ENCODE data around the gene CRKL.
"Not testable (repeated sequence)": the region's sequence is repeated elsewhere in the genome, so short reads cannot be mapped to it uniquely, and the experiment has no call there.

Gene CRKL

GRCh38 chr22:20970939-20971657 lies 53.9 kb downstream of the CRKL start:
- no peak for DNase-seq

GRCh38 chr22:20972014-20972694 lies 54.9 kb downstream of the CRKL start:
- DNase-seq: not testable (repeated sequence)

- DNase-seq: no peak
Measured at GRCh38 chr22:20972933-20973577, 55.8 kb downstream of the CRKL start.

GRCh38 chr22:20973634-20974286 lies 56.6 kb downstream of the CRKL start:
- no peak for DNase-seq

GRCh38 chr22:20974336-20974955 lies 57.2 kb downstream of the CRKL start:
- no peak for DNase-seq

- DNase-seq: no peak
Measured at GRCh38 chr22:20975541-20976290, 58.5 kb downstream of the CRKL start.

GRCh38 chr22:20976291-20976877 lies 59.2 kb downstream of the CRKL start:
- no peak for DNase-seq

GRCh38 chr22:20977019-20977418 lies 59.8 kb downstream of the CRKL start:
- DNase-seq: no peak

GRCh38 chr22:20977516-20978170 lies 60.4 kb downstream of the CRKL start:
- DNase-seq: no peak

- DNase-seq: no peak
Measured at GRCh38 chr22:20978419-20978818, 61.2 kb downstream of the CRKL start.

- DNase-seq: peak; percentile 85
Measured at GRCh38 chr22:20979243-20979809, 62.1 kb downstream of the CRKL start.

- no peak for DNase-seq
Measured at GRCh38 chr22:20979940-20980453, 62.8 kb downstream of the CRKL start.

- no peak for DNase-seq
Measured at GRCh38 chr22:20980523-20980922, 63.3 kb downstream of the CRKL start.

GRCh38 chr22:20980938-20981722 lies 63.9 kb downstream of the CRKL start:
- DNase-seq: no peak

GRCh38 chr22:20981787-20982562 lies 64.8 kb downstream of the CRKL start, which contains the start of gene LZTR1:
LZTR1 (plus strand) TSS chr22:20982297; CDS start chr22:20982372, 75 bp downstream.
- DNase-seq: peak; percentile 80

GRCh38 chr22:20982563-20982882 lies 65.3 kb downstream of the CRKL start:
- no peak for DNase-seq

GRCh38 chr22:20983081-20983771 lies 66.0 kb downstream of the CRKL start:
- no peak for DNase-seq

- DNase-seq: no peak
Measured at GRCh38 chr22:20985720-20986119, 68.5 kb downstream of the CRKL start.
